Thoracic aorta (tissue), 2 donors: ENCODE results near the gene AKT2. TPM values are rescaled to one million over a fixed set of nuclear protein-coding genes. Genes with fewer than 3 reads are reported as not detected.

Source experiments
- ATAC-seq: fragments of 150-250 bp; one replicate; pipeline ENCODE4 v1.8.0; 2017; ENCODE audit warnings: low read depth; ENCODE audit not compliant: insufficient number of reproducible peaks, low FRiP score
- DNase-seq: peaks from one replicate; pipeline ENCODE4 v3.0.0-alpha.2; 2020; ENCODE audit warnings: low spot score
- H3K27ac ChIP-seq, 2 donors: fragments of 200-600 bp; sonication (generic); 1 replicate in 1 of 2; 2 replicates in 1 of 2; pipeline ENCODE4 v1.5.1; 2016; ENCODE audit warnings: mild to moderate bottlenecking in 2 of 2, moderate library complexity in 2 of 2
- H3K27me3 ChIP-seq: fragments of 200-600 bp; sonication (generic); replicated peaks from 2 replicates; pipeline ENCODE4 v1.6.0; 2016; ENCODE audit warnings: mild to moderate bottlenecking; ENCODE audit not compliant: insufficient read depth
- H3K36me3 ChIP-seq: fragments of 200-600 bp; sonication (generic); one replicate; pipeline ENCODE4 v1.5.1; 2016
- H3K4me1 ChIP-seq, 2 donors: fragments of 200-600 bp; sonication (generic); 1 replicate in 1 of 2; 2 replicates in 1 of 2; pipeline versions ENCODE4 v1.5.1 to v1.6.0; 2016; ENCODE audit warnings: low read depth in 2 of 2, mild to moderate bottlenecking in 1 of 2; ENCODE audit not compliant: control insufficient read depth in 1 of 2
- H3K4me3 ChIP-seq: fragments of 200-600 bp; sonication (generic); 2 replicates; pipeline ENCODE4 v1.5.1; 2016; ENCODE audit warnings: mild to moderate bottlenecking
- H3K9me3 ChIP-seq: fragments of 200-600 bp; sonication (generic); 2 replicates; pipeline ENCODE4 v1.5.1; 2016
- CTCF ChIP-seq: fragments of 200-600 bp; sonication (generic); IDR thresholded peaks from one replicate; pipeline ENCODE4 v1.5.1; 2019; ENCODE audit warnings: antibody characterized with exemption
- total RNA-seq, 2 donors: library from RNA; depleted of rRNA; stranded (reverse); fragments of >200 nt; gene quantifications; one replicate each; pipeline versions ENCODE4 v1.1.0 to v1.2.3, GENCODE V29; 2016

Gene AKT2
- total RNA-seq, 2 donors from 2014 or later, result 94.5 to 138 TPM

- ATAC-seq, result no peak
- Histone ChIP-seq H3K27me3 (no peaks in the 10 kb centered on the region), H3K9me3 (no peaks in the 10 kb centered on the region), H3K4me1 (peaks cover 0 to 13% of the 10 kb centered on the region in 2 donors), H3K27ac (no peak overlapping the region), H3K36me3 (peaks cover 44% of the 10 kb centered on the region), H3K4me3 (no peak overlapping the region)
- no peak for DNase-seq
- TF ChIP-seq CTCF, result no peak
Measured at GRCh38 chr19:40241809-40242384, 43.2 kb downstream of the AKT2 start.

GRCh38 chr19:40241125-40241808, 43.9 kb downstream of the AKT2 start:
- Histone ChIP-seq H3K9me3 (no peaks in the 10 kb centered on the region), H3K27me3 (no peaks in the 10 kb centered on the region), H3K36me3 (peaks cover 48% of the 10 kb centered on the region), H3K4me3 (no peak overlapping the region), H3K4me1 (peaks cover 0 to 13% of the 10 kb centered on the region in 2 donors), H3K27ac (no peak overlapping the region)
- TF ChIP-seq CTCF, result no peak
- DNase-seq (no peak), ATAC-seq (no peak)

- DNase-seq, result no peak
- no peaks in the 10 kb centered on the region for H3K27me3 ChIP-seq
- no peak overlapping the region for H3K4me3 ChIP-seq
- TF ChIP-seq CTCF, result no peak
- ATAC-seq, result no peak
- H3K9me3 ChIP-seq, result no peaks in the 10 kb centered on the region
- H3K36me3 ChIP-seq, result peaks cover 57% of the 10 kb centered on the region
- H3K27ac ChIP-seq, result no peak overlapping the region
- H3K4me1 ChIP-seq, result peaks cover 0 to 13% of the 10 kb centered on the region in 2 donors
Measured at GRCh38 chr19:40240332-40240731, 44.8 kb downstream of the AKT2 start.

GRCh38 chr19:40239415-40240226, 45.5 kb downstream of the AKT2 start:
- Histone ChIP-seq H3K27me3 (no peaks in the 10 kb centered on the region), H3K4me1 (peaks cover 0 to 13% of the 10 kb centered on the region in 2 donors), H3K9me3 (no peaks in the 10 kb centered on the region), H3K4me3 (no peak overlapping the region), H3K36me3 (peaks cover 62% of the 10 kb centered on the region), H3K27ac (no peak overlapping the region)
- ATAC-seq (no peak), DNase-seq (no peak)
- no peak for TF ChIP-seq CTCF

- Histone ChIP-seq H3K4me3 (no peak overlapping the region), H3K27me3 (no peaks in the 10 kb centered on the region), H3K9me3 (no peaks in the 10 kb centered on the region), H3K36me3 (peaks cover 65% of the 10 kb centered on the region), H3K4me1 (peaks cover 0 to 13% of the 10 kb centered on the region in 2 donors), H3K27ac (no peak overlapping the region)
- no peak for DNase-seq
- ATAC-seq, result no peak
- TF ChIP-seq CTCF, result no peak
Measured at GRCh38 chr19:40238775-40239174, 46.4 kb downstream of the AKT2 start.
